PC-3 (cell line): ENCODE data around the gene CNTRL.

Experiments
- CTCF ChIP-seq: fragments of 300-600 bp; sonication (generic); conservative IDR thresholded peaks from 2 replicates; pipeline ENCODE4 v1.5.1; 2017; ENCODE audit warnings: antibody characterized with exemption, low read depth, mild to moderate bottlenecking, low read length
- EZH2 ChIP-seq: fragments of 300-600 bp; sonication (generic); IDR thresholded peaks from one replicate; pipeline ENCODE4 v1.6.1; 2017; ENCODE audit warnings: antibody characterized with exemption, mild to moderate bottlenecking, low read length; ENCODE audit not compliant: unreplicated experiment

- TF ChIP-seq CTCF (no peak), EZH2 (no peak)
These were observed 36.0 kb upstream of the CNTRL start for GRCh38 chr9:121038804-121039203.
